Trophoblast cell (in vitro differentiated cells and primary cell): ENCODE data around the gene FLRT2.

Experiments
- DNase-seq, 2 donors: peaks; one replicate each; pipeline ENCODE4 v3.0.0-alpha.2; 2016
- H2AFZ ChIP-seq: 2 replicates; pipeline ENCODE4 v1.6.1; 2013; ENCODE audit warnings: low read length, moderate library complexity, mild to moderate bottlenecking; ENCODE audit not compliant: insufficient read depth, poor library complexity
- H2AK5ac ChIP-seq: 2 replicates; pipeline ENCODE4 v1.6.1; 2013; ENCODE audit warnings: mild to moderate bottlenecking, low read length
- H2BK120ac ChIP-seq: 2 replicates; pipeline ENCODE4 v1.6.1; 2013; ENCODE audit warnings: low read length, mild to moderate bottlenecking, moderate library complexity; ENCODE audit not compliant: insufficient read depth, poor library complexity
- H2BK12ac ChIP-seq: 2 replicates; pipeline ENCODE4 v1.6.1; 2013; ENCODE audit warnings: mild to moderate bottlenecking, low read length, moderate library complexity
- H2BK5ac ChIP-seq: 2 replicates; pipeline ENCODE4 v1.6.1; 2013; ENCODE audit warnings: low read length, low read depth, moderate library complexity, mild to moderate bottlenecking; ENCODE audit not compliant: poor library complexity
- H3K14ac ChIP-seq: 2 replicates; pipeline ENCODE4 v1.6.1; 2013; ENCODE audit warnings: mild to moderate bottlenecking, low read length
- H3K18ac ChIP-seq: 2 replicates; pipeline ENCODE4 v1.6.1; 2013; ENCODE audit warnings: mild to moderate bottlenecking, low read length
- H3K23ac ChIP-seq: 2 replicates; pipeline ENCODE4 v1.6.1; 2013; ENCODE audit warnings: low read length
- H3K27ac ChIP-seq: 2 replicates; pipeline ENCODE4 v1.5.1; 2013; ENCODE audit warnings: low read depth, mild to moderate bottlenecking, inconsistent platforms, low read length, moderate library complexity
- H3K27me3 ChIP-seq: 2 replicates; pipeline ENCODE4 v1.6.1; 2013; ENCODE audit warnings: inconsistent platforms, mild to moderate bottlenecking, low read length, moderate library complexity; ENCODE audit not compliant: insufficient read depth
- H3K36me3 ChIP-seq, 2 experiments: 1 replicate in 1 of 2; 2 replicates in 1 of 2; pipeline ENCODE4 v1.6.1; 2013; ENCODE audit warnings: low read length in 2 of 2, mild to moderate bottlenecking in 2 of 2, moderate library complexity in 1 of 2; ENCODE audit not compliant: insufficient read depth in 2 of 2, control insufficient read depth in 1 of 2
- H3K4ac ChIP-seq: 2 replicates; pipeline ENCODE4 v1.6.1; 2013; ENCODE audit warnings: low read depth, mild to moderate bottlenecking, low read length, moderate library complexity
- H3K4me1 ChIP-seq, 2 experiments: 1 replicate in 1 of 2; 2 replicates in 1 of 2; pipeline ENCODE4 v1.6.1; 2013; ENCODE audit warnings: low read length in 2 of 2, mild to moderate bottlenecking in 2 of 2, moderate library complexity in 1 of 2; ENCODE audit not compliant: insufficient read depth in 2 of 2, control insufficient read depth in 1 of 2
- H3K4me2 ChIP-seq: 2 replicates; pipeline ENCODE4 v1.6.1; 2013; ENCODE audit warnings: inconsistent platforms, mild to moderate bottlenecking, low read length, moderate library complexity
- H3K4me3 ChIP-seq: 2 replicates; pipeline ENCODE4 v1.5.1; 2013; ENCODE audit warnings: mild to moderate bottlenecking, low read depth, low read length, inconsistent platforms
- H3K79me1 ChIP-seq: one replicate; pipeline ENCODE4 v1.6.1; 2013; ENCODE audit warnings: low read length
- H3K79me2 ChIP-seq: 2 replicates; pipeline ENCODE4 v1.6.1; 2013; ENCODE audit warnings: low read length, mild to moderate bottlenecking; ENCODE audit not compliant: control insufficient read depth, insufficient read depth, poor library complexity
- H3K9ac ChIP-seq: 2 replicates; pipeline ENCODE4 v1.6.1; 2013; ENCODE audit warnings: mild to moderate bottlenecking, low read length
- H3K9me3 ChIP-seq: 2 replicates; pipeline ENCODE4 v1.6.1; 2013; ENCODE audit warnings: low read depth, mild to moderate bottlenecking, control low read depth, inconsistent platforms, low read length; ENCODE audit not compliant: insufficient read depth
- H4K12ac ChIP-seq: 2 replicates; pipeline ENCODE4 v1.6.1; 2013; ENCODE audit warnings: low read depth, mild to moderate bottlenecking, low read length, moderate library complexity
- H4K8ac ChIP-seq: 2 replicates; pipeline ENCODE4 v1.6.1; 2013; ENCODE audit warnings: low read depth, mild to moderate bottlenecking, low read length, moderate library complexity
- H4K91ac ChIP-seq: one replicate; pipeline ENCODE4 v1.6.1; 2013; ENCODE audit warnings: low read depth, mild to moderate bottlenecking, low read length, moderate library complexity
- WGBS: extraction: QIAGEN DNeasy Blood & Tissue Kit; methylation state at CpG from one replicate; pipeline ENCODE4 v1.1.7; 2013; ENCODE audit warnings: missing lambda C conversion rate; ENCODE audit not compliant: insufficient read length, insufficient coverage; ENCODE audit errors: extremely low coverage; 5-methylcytosine and 5-hydroxymethylcytosine counted together

The FLRT2 gene

GRCh38 chr14:85702997-85703396, 173.1 kb downstream of the FLRT2 start:
- Histone ChIP-seq H3K23ac (no peak overlapping the region), H3K4me3 (no peak overlapping the region), H3K14ac (no peak overlapping the region), H4K91ac (no peak overlapping the region), H2AK5ac (no peak overlapping the region), H3K27me3 (no peaks in the 10 kb centered on the region), H3K9ac (no peak overlapping the region), H3K79me2 (no peaks in the 10 kb centered on the region), H3K4me2 (no peak overlapping the region), H4K12ac (no peak overlapping the region), H4K8ac (no peak overlapping the region), H2BK12ac (no peak overlapping the region), H3K9me3 (no peaks in the 10 kb centered on the region), H2BK120ac (no peak overlapping the region), H3K36me3 (no peaks in the 10 kb centered on the region), H3K4ac (no peak overlapping the region), H3K18ac (no peak overlapping the region), H2AFZ (no peak overlapping the region), H2BK5ac (no peak overlapping the region), H3K27ac (no peak overlapping the region), H3K4me1 (no peaks in the 10 kb centered on the region), H3K79me1 (no peaks in the 10 kb centered on the region)
- no CpG with 5 or more reads among the region's 3 CpGs for WGBS
- no peak for DNase-seq
